ENCODE data around the gene GPR151. TPM values are rescaled to one million over a fixed set of nuclear protein-coding genes. Genes with fewer than 3 reads are reported as not detected.
"Not testable (repeated sequence)": the region's sequence is repeated elsewhere in the genome, so short reads cannot be mapped to it uniquely, and the experiment has no call there.

GPR151 gene
- total and polyA plus RNA-seq, 2 of the 13 experiments (the other 11 are each of a cell fraction or from before 2014, with no cell fraction given) = not detected

- H4K20me1 ChIP-seq (ENCODE audit: insufficient read depth, low read length); ATAC-seq; H3K27ac ChIP-seq (ENCODE audit: extremely low read length, insufficient read depth, low read length); POLR2A ChIA-PET; H2AFZ ChIP-seq (ENCODE audit: low read length); H3K9me3 ChIP-seq (ENCODE audit: low read length); DNase-seq (ENCODE audit: low spot score); H3K4me1 ChIP-seq (ENCODE audit: insufficient read depth, low read length); BruUV-seq (replicated peaks); H3K36me3 ChIP-seq (replicated peaks in 1 of 2; ENCODE audit: control insufficient read depth in 1 of 2, insufficient read depth in 2 of 2, low read length in 2 of 2); intact Hi-C loops (cut with micrococcal nuclease; ENCODE audit: unreplicated experiment); CTCF ChIA-PET (ENCODE audit: low intra/inter-chr PET ratio, low total read pairs); H3K79me2 ChIP-seq (ENCODE audit: insufficient read depth, low read length); H3K9ac ChIP-seq (ENCODE audit: insufficient read depth, low read depth, low read length); H3K4me2 ChIP-seq (ENCODE audit: low read depth, low read length); H3K4me3 ChIP-seq (replicated peaks in 1 of 3; ENCODE audit: insufficient read depth in 1 of 3, low read depth in 2 of 3, low read length in 3 of 3); in situ Hi-C loops (cut with HindIII; ENCODE audit: extremely low pct_ligation_motif_present, low pct_unique_long_range_greater_than_20kb); H3K27me3 ChIP-seq (ENCODE audit: control insufficient read depth in 1 of 2, insufficient read depth in 2 of 2, low read length in 2 of 2); FAIRE-seq: not testable (repeated sequence)
- peak; percentile 31; the same call in 1 of the 2 replicates for TF ChIP-seq CTCF (CRISPR knock-in tag; IDR thresholded peaks at IDR 0.05)
- TF ChIP-seq STAG1 (CRISPR knock-in tag; IDR thresholded peaks at IDR 0.05) = peak; percentile 11; the same call in 1 of the 2 replicates
- WGBS (ENCODE audit: low lambda C conversion rate) = 0% methylated on average over 2 of the region's 4 CpGs
These were observed 40.9 kb upstream of the GPR151 start for GRCh38 chr5:146556884-146557283.

GRCh38 chr5:146553446-146553845 lies 37.5 kb upstream of the GPR151 start:
- Histone ChIP-seq H3K4me2 (ENCODE audit: low read depth, low read length) (no peak overlapping the region), H2AFZ (ENCODE audit: low read length) (no peak overlapping the region), H3K9ac (ENCODE audit: insufficient read depth, low read depth, low read length) (no peak overlapping the region), H3K4me1 (ENCODE audit: insufficient read depth, low read length) (no peaks in the 10 kb centered on the region), H4K20me1 (ENCODE audit: insufficient read depth, low read length) (no peaks in the 10 kb centered on the region), H3K36me3 (replicated peaks in 1 of 2; ENCODE audit: control insufficient read depth in 1 of 2, insufficient read depth in 2 of 2, low read length in 2 of 2) (no peaks in the 10 kb centered on the region), H3K27ac (ENCODE audit: extremely low read length, insufficient read depth, low read length) (no peak overlapping the region), H3K9me3 (ENCODE audit: low read length) (no peaks in the 10 kb centered on the region), H3K27me3 (ENCODE audit: control insufficient read depth in 1 of 2, insufficient read depth in 2 of 2, low read length in 2 of 2) (no peaks in the 10 kb centered on the region), H3K79me2 (ENCODE audit: insufficient read depth, low read length) (no peaks in the 10 kb centered on the region), H3K4me3 (replicated peaks in 1 of 3; ENCODE audit: insufficient read depth in 1 of 3, low read depth in 2 of 3, low read length in 3 of 3) (no peak overlapping the region)
- no peak for ATAC-seq
- ChIA-PET CTCF (ENCODE audit: low intra/inter-chr PET ratio, low total read pairs) (no interaction called here), POLR2A (no interaction called here)
- BruUV-seq (replicated peaks) = no TSS peak
- no peak for DNase-seq (ENCODE audit: low spot score)
- FAIRE-seq = no peak
- intact Hi-C loops (cut with micrococcal nuclease; ENCODE audit: unreplicated experiment) (no loop called here), in situ Hi-C loops (cut with HindIII; ENCODE audit: extremely low pct_ligation_motif_present, low pct_unique_long_range_greater_than_20kb) (no loop called here)
- WGBS (ENCODE audit: low lambda C conversion rate) = 21% methylated on average over 3 of the region's 3 CpGs
- TF ChIP-seq NR2F1 (CRISPR knock-in tag; IDR thresholded peaks at IDR 0.05) (no peak), PRDM10 (CRISPR knock-in tag; IDR thresholded peaks at IDR 0.05; ENCODE audit: low read depth) (no peak), MTF1 (CRISPR knock-in tag; IDR thresholded peaks at IDR 0.05) (no peak), ZBTB37 (CRISPR knock-in tag; IDR thresholded peaks at IDR 0.05) (no peak), ZNF180 (CRISPR knock-in tag; IDR thresholded peaks at IDR 0.05; ENCODE audit: borderline replicate concordance, low read depth) (no peak), MED8 (CRISPR knock-in tag; IDR thresholded peaks at IDR 0.05; ENCODE audit: insufficient replicate concordance) (no peak), PHF5A (CRISPR knock-in tag; IDR thresholded peaks at IDR 0.05; ENCODE audit: low read depth, unreplicated experiment) (no peak), RBM22 (optimal IDR thresholded peaks at IDR 0.05; ENCODE audit: low read length) (no peak), ZNF749 (CRISPR knock-in tag; IDR thresholded peaks at IDR 0.05; ENCODE audit: borderline replicate concordance) (no peak), GATAD2A (CRISPR knock-in tag; IDR thresholded peaks at IDR 0.05) (no peak)
